DMS 273 treated with DMSO at 0.1 percent for 48 hours (cell line): ENCODE measurements around the gene CCDC127.
"Not testable (repeated sequence)": the region's sequence is repeated elsewhere in the genome, so short reads cannot be mapped to it uniquely, and the experiment has no call there.

ENCODE experiments used
- DNase-seq: peaks from one replicate; lab custom pipeline; 2025; lab: John Stamatoyannopoulos, UW

Gene CCDC127

GRCh38 chr5:172421-172820, 45.5 kb downstream of the CCDC127 start:
- DNase-seq: no peak

- no peak for DNase-seq
These were observed 46.1 kb downstream of the CCDC127 start for GRCh38 chr5:171801-172331.

- no peak for DNase-seq
These were observed 46.8 kb downstream of the CCDC127 start for GRCh38 chr5:170971-171800.

GRCh38 chr5:169728-170094, 48.2 kb downstream of the CCDC127 start:
- no peak for DNase-seq

GRCh38 chr5:169071-169727, 48.8 kb downstream of the CCDC127 start:
- DNase-seq: no peak

- no peak for DNase-seq
These were observed 49.8 kb downstream of the CCDC127 start for GRCh38 chr5:167982-168660.

GRCh38 chr5:167511-167910, 50.4 kb downstream of the CCDC127 start:
- DNase-seq: no peak

GRCh38 chr5:166441-167372, 51.2 kb downstream of the CCDC127 start:
- DNase-seq: no peak

- DNase-seq: not testable (repeated sequence)
These were observed 53.2 kb downstream of the CCDC127 start for GRCh38 chr5:164783-165182.

- no peak for DNase-seq
These were observed 53.7 kb downstream of the CCDC127 start for GRCh38 chr5:164244-164643.

GRCh38 chr5:163841-164240, 54.1 kb downstream of the CCDC127 start:
- no peak for DNase-seq

- no peak for DNase-seq
These were observed 54.7 kb downstream of the CCDC127 start for GRCh38 chr5:163338-163620.

GRCh38 chr5:162565-163337, 55.2 kb downstream of the CCDC127 start:
- DNase-seq: no peak

GRCh38 chr5:162190-162564, 55.8 kb downstream of the CCDC127 start:
- no peak for DNase-seq

- DNase-seq: no peak
These were observed 56.2 kb downstream of the CCDC127 start for GRCh38 chr5:161803-162110.

- DNase-seq: no peak
These were observed 56.8 kb downstream of the CCDC127 start for GRCh38 chr5:160921-161802.

- DNase-seq: no peak
These were observed 57.8 kb downstream of the CCDC127 start for GRCh38 chr5:160173-160510.

GRCh38 chr5:159448-160172, 58.3 kb downstream of the CCDC127 start:
- DNase-seq: no peak

GRCh38 chr5:158807-159447, 59.0 kb downstream of the CCDC127 start:
- DNase-seq: no peak
